ENCODE results near the gene ALK. TPM values are rescaled to one million over a fixed set of nuclear protein-coding genes. Genes with fewer than 3 reads are reported as not detected.
A peak's percentile ranks its signal among the peaks of the same experiment; 100 is the strongest.

ALK gene
- polyA plus RNA-seq, 2 of the 4 experiments (the other 2 are of a cell fraction): not detected

GRCh38 chr2:29879456-29879855, 41.9 kb downstream of the ALK start:
- no peak overlapping the region for H3K27ac ChIP-seq
- no peak for DNase-seq (ENCODE audit: low read depth in 1 of 2, low spot score in 1 of 2)
- no peak for FAIRE-seq

GRCh38 chr2:29878898-29879297, 42.5 kb downstream of the ALK start:
- FAIRE-seq (no peak), DNase-seq (ENCODE audit: low read depth in 1 of 2, low spot score in 1 of 2) (peak; percentile 58 to 63), ATAC-seq (peak; percentile 85 to 90)
- WGBS (ENCODE audit: missing lambda C conversion rate): 2% methylated on average over 3 of the region's 3 CpGs
- no peaks in the 10 kb centered on the region for H3K9me3 ChIP-seq
- H3K4me1 ChIP-seq: peaks cover 6% of the 10 kb centered on the region; the same call in 2 of the 3 replicates
- H3K27ac ChIP-seq: no peak overlapping the region
- POLR2A ChIA-PET: no interaction called here
- TF ChIP-seq JUNB (IDR thresholded peaks at IDR 0.05) (0 out of 2 replicates have a peak, but pooled peaks have one; percentile 15), GATA3 (IDR thresholded peaks at IDR 0.05; ENCODE audit: borderline replicate concordance) (no peak), RCOR1 (IDR thresholded peaks at IDR 0.05; ENCODE audit: low read depth, low read length) (no peak), FOSL2 (IDR thresholded peaks at IDR 0.05) (no peak), FOSL2 (CRISPR knock-in tag; IDR thresholded peaks at IDR 0.05) (peak; percentile 46; the same call in 1 of the 2 replicates), MAX (IDR thresholded peaks at IDR 0.05) (no peak)
- CTCF ChIA-PET: interaction anchor here (0.9 kb wide), 1 partner anchor 73 kb away, joined by 3 read pairs; no protein-coding TSS in a partner anchor
- no peak overlapping the region for H3K4me3 ChIP-seq
- H3K4me2 ChIP-seq: peak overlapping the region; percentile 35; the same call in 2 of the 3 replicates

More at GRCh38 chr2:29879456-29879855, 41.9 kb downstream of the ALK start:
- H3K4me2 ChIP-seq: peak overlapping the region; percentile 35; the same call in 1 of the 3 replicates
- ChIA-PET CTCF (interaction anchor here (0.9 kb wide), 1 partner anchor 74 kb away, joined by 3 read pairs; no protein-coding TSS in a partner anchor), POLR2A (no interaction called here)
- WGBS (ENCODE audit: missing lambda C conversion rate): 7% methylated on average over 2 of the region's 2 CpGs
- H3K4me1 ChIP-seq: peaks cover 6% of the 10 kb centered on the region; the same call in 2 of the 3 replicates
- H3K4me3 ChIP-seq: no peak overlapping the region
- ATAC-seq: 0 out of 6 replicates have a peak, but pooled peaks of 1 of the 2 experiments have one; percentile 21
- no peaks in the 10 kb centered on the region for H3K9me3 ChIP-seq
- TF ChIP-seq JUNB (IDR thresholded peaks at IDR 0.05) (no peak), CHD2 (IDR thresholded peaks at IDR 0.05; ENCODE audit: low read length, partially characterized antibody) (no peak), HDAC2 (IDR thresholded peaks at IDR 0.05) (no peak), EHMT2 (IDR thresholded peaks at IDR 0.05; ENCODE audit: low read depth) (no peak), MYC (IDR thresholded peaks at IDR 0.05; ENCODE audit: borderline replicate concordance, low read length) (0 out of 2 replicates have a peak, but pooled peaks have one; percentile 0), MAX (IDR thresholded peaks at IDR 0.05) (no peak)

GRCh38 chr2:29876374-29876773, 45.0 kb downstream of the ALK start:
- DNase-seq (ENCODE audit: low read depth in 1 of 2, low spot score in 1 of 2) (no peak), ATAC-seq (no peak), FAIRE-seq (no peak)
- WGBS (ENCODE audit: missing lambda C conversion rate): 75% methylated on average over 4 of the region's 4 CpGs
- POLR2A ChIA-PET: no interaction called here
- CTCF ChIA-PET: no interaction called here
- Histone ChIP-seq H3K4me2 (no peak overlapping the region), H3K9me3 (no peaks in the 10 kb centered on the region), H3K27ac (no peak overlapping the region), H3K4me3 (no peak overlapping the region), H3K4me1 (peaks cover 6% of the 10 kb centered on the region; the same call in 2 of the 3 replicates)
- no peak for TF ChIP-seq ZFP36 (IDR thresholded peaks at IDR 0.05; ENCODE audit: borderline replicate concordance, partially characterized antibody)
- no peak for TF ChIP-seq PBX3 (IDR thresholded peaks at IDR 0.05)
- TF ChIP-seq CEBPB (IDR thresholded peaks at IDR 0.05): no peak
- TF ChIP-seq KDM1A (IDR thresholded peaks at IDR 0.05; ENCODE audit: low read depth): no peak
- TF ChIP-seq NPAS2 (CRISPR knock-in tag; IDR thresholded peaks at IDR 0.05; ENCODE audit: borderline replicate concordance): no peak
- no peak for TF ChIP-seq CHD4 (IDR thresholded peaks at IDR 0.05; ENCODE audit: borderline replicate concordance)
- TF ChIP-seq NR3C1 (IDR thresholded peaks at IDR 0.05): no peak
- TF ChIP-seq ZNF302 (CRISPR knock-in tag; IDR thresholded peaks at IDR 0.05): no peak
- no peak for TF ChIP-seq FOXS1 (CRISPR knock-in tag; IDR thresholded peaks at IDR 0.05)
- TF ChIP-seq RCOR1 (IDR thresholded peaks at IDR 0.05; ENCODE audit: low read depth, low read length): no peak

GRCh38 chr2:29874745-29875144, 46.6 kb downstream of the ALK start:
- Histone ChIP-seq H3K27ac (no peak overlapping the region), H3K4me3 (no peak overlapping the region), H3K4me1 (peaks cover 6% of the 10 kb centered on the region; the same call in 2 of the 3 replicates), H3K9me3 (no peaks in the 10 kb centered on the region), H3K4me2 (no peak overlapping the region)
- no peak for FAIRE-seq
- ChIA-PET CTCF (interaction anchor here (0.8 kb wide), 1 partner anchor 93 kb away, joined by 3 read pairs; no protein-coding TSS in a partner anchor), POLR2A (no interaction called here)
- 23% methylated on average over 2 of the region's 2 CpGs for WGBS (ENCODE audit: missing lambda C conversion rate)
- no peak for ATAC-seq
- no peak for DNase-seq (ENCODE audit: low read depth in 1 of 2, low spot score in 1 of 2)
- TF ChIP-seq HOXA7 (CRISPR knock-in tag; IDR thresholded peaks at IDR 0.05): no peak
- TF ChIP-seq MAFK (IDR thresholded peaks at IDR 0.05; ENCODE audit: partially characterized antibody): no peak
- no peak for TF ChIP-seq ATOH8 (CRISPR knock-in tag; IDR thresholded peaks at IDR 0.05; ENCODE audit: low read depth)
- no peak for TF ChIP-seq FOSB (CRISPR knock-in tag; IDR thresholded peaks at IDR 0.05)
- no peak for TF ChIP-seq MYC (IDR thresholded peaks at IDR 0.05; ENCODE audit: borderline replicate concordance, low read length)
- TF ChIP-seq NR3C1 (IDR thresholded peaks at IDR 0.05): no peak
- TF ChIP-seq E2F6 (IDR thresholded peaks at IDR 0.05; ENCODE audit: borderline replicate concordance, low read depth): no peak
- no peak for TF ChIP-seq ELK1 (IDR thresholded peaks at IDR 0.05; ENCODE audit: low read depth, low read length)
- no peak for TF ChIP-seq CBX2 (IDR thresholded peaks at IDR 0.05; ENCODE audit: borderline replicate concordance, low read depth)
- TF ChIP-seq HOXB5 (CRISPR knock-in tag; IDR thresholded peaks at IDR 0.05): no peak
- TF ChIP-seq CHD4 (IDR thresholded peaks at IDR 0.05; ENCODE audit: borderline replicate concordance): no peak
- TF ChIP-seq PHF8 (IDR thresholded peaks at IDR 0.05; ENCODE audit: borderline replicate concordance, low read depth): no peak

All from A549 (cell line).